Measurements from ENCODE around the gene PRRT1B.

The PRRT1B gene

DNA sequence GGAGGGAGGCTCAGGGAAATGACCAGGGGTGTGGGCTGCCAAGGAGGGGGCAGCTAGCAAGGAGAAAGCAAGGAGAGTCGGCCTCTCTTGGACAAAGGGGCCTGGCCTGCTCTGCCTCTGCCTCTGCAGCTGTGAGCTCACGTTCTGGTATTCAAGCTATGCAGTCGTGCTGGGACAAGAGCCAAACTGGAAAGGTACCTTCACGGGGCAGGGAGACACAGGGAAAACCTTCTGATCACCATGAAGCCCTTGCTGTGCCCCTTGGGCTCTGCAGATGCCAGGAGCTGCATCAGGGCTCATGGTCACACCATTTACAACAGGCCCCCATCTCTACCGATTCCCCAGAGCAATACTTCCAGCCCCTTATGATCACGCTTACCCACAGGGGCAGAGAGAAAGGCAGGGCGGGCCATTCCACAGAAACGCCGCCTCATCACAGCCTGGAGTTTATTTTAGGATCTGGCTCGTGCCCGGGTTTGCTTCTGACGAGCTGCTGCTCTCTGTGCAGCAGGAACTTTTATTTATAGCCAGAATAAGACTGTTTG lies 63.2 kb downstream of the PRRT1B start:
- peak; percentile 94 for ATAC-seq
- TF ChIP-seq, protein P1, sequence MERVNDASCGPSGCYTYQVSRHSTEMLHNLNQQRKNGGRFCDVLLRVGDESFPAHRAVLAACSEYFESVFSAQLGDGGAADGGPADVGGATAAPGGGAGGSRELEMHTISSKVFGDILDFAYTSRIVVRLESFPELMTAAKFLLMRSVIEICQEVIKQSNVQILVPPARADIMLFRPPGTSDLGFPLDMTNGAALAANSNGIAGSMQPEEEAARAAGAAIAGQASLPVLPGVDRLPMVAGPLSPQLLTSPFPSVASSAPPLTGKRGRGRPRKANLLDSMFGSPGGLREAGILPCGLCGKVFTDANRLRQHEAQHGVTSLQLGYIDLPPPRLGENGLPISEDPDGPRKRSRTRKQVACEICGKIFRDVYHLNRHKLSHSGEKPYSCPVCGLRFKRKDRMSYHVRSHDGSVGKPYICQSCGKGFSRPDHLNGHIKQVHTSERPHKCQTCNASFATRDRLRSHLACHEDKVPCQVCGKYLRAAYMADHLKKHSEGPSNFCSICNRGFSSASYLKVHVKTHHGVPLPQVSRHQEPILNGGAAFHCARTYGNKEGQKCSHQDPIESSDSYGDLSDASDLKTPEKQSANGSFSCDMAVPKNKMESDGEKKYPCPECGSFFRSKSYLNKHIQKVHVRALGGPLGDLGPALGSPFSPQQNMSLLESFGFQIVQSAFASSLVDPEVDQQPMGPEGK (CRISPR knock-in tag; IDR thresholded peaks at IDR 0.05; ENCODE audit: borderline replicate concordance): no peak
- TF ChIP-seq ISL1 (CRISPR knock-in tag; IDR thresholded peaks at IDR 0.05) (no peak), CSDC2 (CRISPR knock-in tag; IDR thresholded peaks at IDR 0.05) (no peak), SNAI2 (CRISPR knock-in tag; IDR thresholded peaks at IDR 0.05) (no peak), CREB5 (CRISPR knock-in tag; IDR thresholded peaks at IDR 0.05; ENCODE audit: low read depth) (no peak), ESRRG (CRISPR knock-in tag; IDR thresholded peaks at IDR 0.05) (no peak), ZNF70 (CRISPR knock-in tag; IDR thresholded peaks at IDR 0.05) (no peak), ZNF565 (CRISPR knock-in tag; conservative IDR thresholded peaks at IDR 0.05; ENCODE audit: low read depth) (no peak), ZFP3 (CRISPR knock-in tag; IDR thresholded peaks at IDR 0.05) (no peak), ZFP30 (CRISPR knock-in tag; IDR thresholded peaks at IDR 0.05) (no peak), ZC3H10 (CRISPR knock-in tag; IDR thresholded peaks at IDR 0.05) (no peak), TSHZ2 (CRISPR knock-in tag; IDR thresholded peaks at IDR 0.05) (no peak), BACH2 (CRISPR knock-in tag; IDR thresholded peaks at IDR 0.05; ENCODE audit: borderline replicate concordance) (no peak), TCF4 (CRISPR knock-in tag; IDR thresholded peaks at IDR 0.05; ENCODE audit: borderline replicate concordance) (no peak)
